Hematopoietic multipotent progenitor cell treated with erythropoietin and hydrocortisone succinate and interleukin-3 and kit ligand, for 15 days (in vitro differentiated cells): ENCODE measurements around the gene CHST5.
"Not testable (repeated sequence)": the region's sequence is repeated elsewhere in the genome, so short reads cannot be mapped to it uniquely, and the experiment has no call there.

Experiments used
- DNase-seq: peaks from one replicate; pipeline ENCODE4 v3.0.0-alpha.2; 2015; ENCODE audit warnings: low spot score

CHST5 gene

GRCh38 chr16:75550211-75550662 is 14.3 kb upstream of the CHST5 start:
- DNase-seq: peak; percentile 39

- not testable (repeated sequence) for DNase-seq
Measured at GRCh38 chr16:75548456-75548855, 12.5 kb upstream of the CHST5 start.

GRCh38 chr16:75546293-75546692 is 10.4 kb upstream of the CHST5 start:
- DNase-seq: no peak

GRCh38 chr16:75545879-75546278 is 10.0 kb upstream of the CHST5 start:
- not testable (repeated sequence) for DNase-seq

GRCh38 chr16:75542462-75542861 is 6.6 kb upstream of the CHST5 start:
- not testable (repeated sequence) for DNase-seq

- DNase-seq: no peak
Measured at GRCh38 chr16:75541236-75541635, 5.3 kb upstream of the CHST5 start.

- DNase-seq: not testable (repeated sequence)
Measured at GRCh38 chr16:75538882-75539565, 3.1 kb upstream of the CHST5 start.

- no peak for DNase-seq
Measured at GRCh38 chr16:75537776-75538175, 1.9 kb upstream of the CHST5 start.

- DNase-seq: no peak
Measured at GRCh38 chr16:75535211-75535843, 581 bp downstream of the CHST5 start.

GRCh38 chr16:75534560-75535205 is 1.2 kb downstream of the CHST5 start:
- no peak for DNase-seq

GRCh38 chr16:75532791-75533190 is 3.1 kb downstream of the CHST5 start:
- DNase-seq: no peak

GRCh38 chr16:75532142-75532765 is 3.7 kb downstream of the CHST5 start:
- no peak for DNase-seq

- no peak for DNase-seq
Measured at GRCh38 chr16:75529959-75530358, 5.9 kb downstream of the CHST5 start.

GRCh38 chr16:75529056-75529905 is 6.6 kb downstream of the CHST5 start:
- DNase-seq: no peak

GRCh38 chr16:75527825-75528299 is 8.0 kb downstream of the CHST5 start:
- no peak for DNase-seq

- DNase-seq: no peak
Measured at GRCh38 chr16:75526032-75526790, 9.7 kb downstream of the CHST5 start.

- DNase-seq: no peak
Measured at GRCh38 chr16:75519175-75519574, 16.7 kb downstream of the CHST5 start.

- not testable (repeated sequence) for DNase-seq
Measured at GRCh38 chr16:75516189-75516966, 19.5 kb downstream of the CHST5 start.

GRCh38 chr16:75514296-75514695 is 21.6 kb downstream of the CHST5 start:
- DNase-seq: no peak

GRCh38 chr16:75506574-75506973 is 29.3 kb downstream of the CHST5 start:
- no peak for DNase-seq
